A673 (cell line): ENCODE results near the gene GIMAP8. TPM values are rescaled to one million over a fixed set of nuclear protein-coding genes. Genes with fewer than 3 reads are reported as not detected.

Source experiments
- BruUV-seq: library from RNA; stranded (reverse); fragments of 400-500 nt; replicated peaks from 2 replicates; lab custom pipeline; 2021; lab: Mats Ljungman, UMichigan
- CTCF ChIA-PET: fragments of 300-600 bp; sonication (Branson Sonifier 250); formaldehyde crosslinking; loops from one replicate; lab custom pipeline; 2022; ENCODE audit warnings: antibody characterized with exemption; lab: Charles Lee
- POLR2A ChIA-PET: fragments of 300-600 bp; sonication (Branson Sonifier 250); formaldehyde crosslinking; loops from one replicate; lab custom pipeline; 2022; ENCODE audit warnings: antibody characterized with exemption; ENCODE audit not compliant: low non-redundant PET; lab: Charles Lee
- DNase-seq: peaks from one replicate; pipeline ENCODE4 v3.0.0-alpha.2; 2015; ENCODE audit warnings: low spot score
- H3K27ac ChIP-seq: fragments of 200-600 bp; sonication (generic); 2 replicates; pipeline ENCODE4 v1.5.1; 2016; ENCODE audit warnings: mixed run types, low read depth, mild to moderate bottlenecking, mixed read lengths, antibody characterized with exemption, low read length; ENCODE audit not compliant: poor library complexity, severe bottlenecking
- H3K27me3 ChIP-seq: fragments of 200-600 bp; sonication (generic); replicated peaks from 2 replicates; pipeline ENCODE4 v1.6.1; 2017; ENCODE audit warnings: mixed run types, low read depth, mild to moderate bottlenecking, mixed read lengths, antibody characterized with exemption, low read length; ENCODE audit not compliant: insufficient read depth, poor library complexity
- H3K36me3 ChIP-seq: fragments of 200-600 bp; sonication (generic); 2 replicates; pipeline ENCODE4 v1.6.1; 2016; ENCODE audit warnings: mixed run types, mild to moderate bottlenecking, mixed read lengths, antibody characterized with exemption, low read length; ENCODE audit not compliant: insufficient read depth, poor library complexity, severe bottlenecking
- H3K4me1 ChIP-seq: fragments of 200-600 bp; sonication (generic); 2 replicates; pipeline ENCODE4 v1.6.1; 2017; ENCODE audit warnings: mixed run types, mild to moderate bottlenecking, mixed read lengths, antibody characterized with exemption, low read length; ENCODE audit not compliant: insufficient read depth, poor library complexity, severe bottlenecking
- H3K4me3 ChIP-seq: fragments of 200-600 bp; sonication (generic); 2 replicates; pipeline ENCODE4 v1.5.1; 2016; ENCODE audit warnings: low read depth, mixed run types, mild to moderate bottlenecking, mixed read lengths, low read length; ENCODE audit not compliant: poor library complexity, severe bottlenecking
- H3K9me3 ChIP-seq: fragments of 200-600 bp; sonication (generic); 2 replicates; pipeline ENCODE4 v1.6.1; 2016; ENCODE audit warnings: mixed run types, low read depth, mild to moderate bottlenecking, mixed read lengths, antibody characterized with exemption, low read length; ENCODE audit not compliant: poor library complexity, severe bottlenecking
- CTCF ChIP-seq: fragments of 300-800, 200-600 bp; sonication (generic); conservative IDR thresholded peaks from 2 replicates; pipeline ENCODE4 v1.5.1; 2017; ENCODE audit warnings: low read depth, mild to moderate bottlenecking, antibody characterized with exemption, low read length, moderate library complexity, mixed read lengths
- EZH2 ChIP-seq: fragments of 200-600 bp; sonication (generic); IDR thresholded peaks from 2 replicates; pipeline ENCODE4 v1.6.1; 2017; ENCODE audit warnings: borderline replicate concordance, low read depth, mild to moderate bottlenecking, mixed read lengths, antibody characterized with exemption, low read length; ENCODE audit not compliant: poor library complexity, severe bottlenecking
- intact Hi-C: fragments of 100-400 bp; cut with micrococcal nuclease; formaldehyde crosslinking; loops from one replicate; pipeline ENCODE4 v1.10.0; 2022; ENCODE audit not compliant: unreplicated experiment
- total RNA-seq: library from RNA; stranded (reverse); gene quantifications from 2 replicates; pipeline ENCODE4 v1.2.3, GENCODE V29; 2021

GIMAP8 gene
- total RNA-seq, 1 experiment from 2014 or later, result not detected

- no peak for DNase-seq
- CTCF ChIA-PET, result no interaction called here
- no peaks in the 10 kb centered on the region for H3K9me3 ChIP-seq
- H3K4me3 ChIP-seq, result no peak overlapping the region
- no TSS peak for BruUV-seq
- H3K27me3 ChIP-seq, result peaks cover 8% of the 10 kb centered on the region
- H3K4me1 ChIP-seq, result no peaks in the 10 kb centered on the region
- intact Hi-C loops, result no loop called here
- TF ChIP-seq CTCF, result no peak
- TF ChIP-seq EZH2, result no peak
- H3K36me3 ChIP-seq, result no peaks in the 10 kb centered on the region
- H3K27ac ChIP-seq, result no peak overlapping the region
- POLR2A ChIA-PET, result no interaction called here
Measured at GRCh38 chr7:150515248-150516147, 65.1 kb downstream of the GIMAP8 start.

GRCh38 chr7:150516956-150517745 lies 66.7 kb downstream of the GIMAP8 start:
- DNase-seq, result no peak
- Histone ChIP-seq H3K36me3 (no peaks in the 10 kb centered on the region), H3K27ac (no peak overlapping the region), H3K9me3 (no peaks in the 10 kb centered on the region), H3K4me1 (no peaks in the 10 kb centered on the region), H3K4me3 (no peak overlapping the region), H3K27me3 (peaks cover 8% of the 10 kb centered on the region)
- ChIA-PET CTCF (no interaction called here), POLR2A (no interaction called here)
- BruUV-seq, result no TSS peak
- TF ChIP-seq CTCF, result no peak
- TF ChIP-seq EZH2, result no peak
- intact Hi-C loops, result no loop called here

DNA sequence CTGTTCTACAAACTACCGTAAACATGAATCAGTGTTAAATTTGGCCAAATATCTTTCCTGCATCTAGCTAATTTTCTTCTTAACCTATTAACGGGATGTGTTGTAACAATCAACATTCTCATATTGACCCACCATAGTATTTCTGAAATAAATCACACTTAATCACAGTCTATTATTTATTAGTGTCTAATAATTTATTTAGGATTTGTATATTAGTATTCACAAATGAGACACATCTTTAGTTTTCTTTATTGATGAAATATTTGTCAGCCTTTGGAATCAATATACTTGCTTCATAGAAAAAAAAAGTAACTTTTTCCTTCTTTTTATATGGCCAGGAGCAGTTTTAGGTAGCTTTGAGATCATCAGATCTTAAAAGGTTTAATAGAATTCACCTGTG lies 68.9 kb downstream of the GIMAP8 start:
- ChIA-PET POLR2A (no interaction called here), CTCF (no interaction called here)
- Histone ChIP-seq H3K9me3 (no peaks in the 10 kb centered on the region), H3K27me3 (peaks cover 8% of the 10 kb centered on the region), H3K36me3 (no peaks in the 10 kb centered on the region), H3K4me1 (no peaks in the 10 kb centered on the region), H3K27ac (no peak overlapping the region), H3K4me3 (no peak overlapping the region)
- intact Hi-C loops, result no loop called here
- BruUV-seq, result no TSS peak
- no peak for DNase-seq
- TF ChIP-seq CTCF (no peak), EZH2 (no peak)
